22Rv1 (cell line): Measurements from ENCODE around the gene PRSS37.

Experiments used
- CTCF ChIP-seq: fragments of 450-650 bp; IDR thresholded peaks from 2 replicates; pipeline ENCODE4 v1.5.1; 2017; ENCODE audit warnings: mild to moderate bottlenecking
- ZFX ChIP-seq: fragments of 450-650 bp; IDR thresholded peaks from 2 replicates; pipeline ENCODE4 v1.6.1; 2017; ENCODE audit warnings: antibody characterized with exemption, borderline replicate concordance

DNA sequence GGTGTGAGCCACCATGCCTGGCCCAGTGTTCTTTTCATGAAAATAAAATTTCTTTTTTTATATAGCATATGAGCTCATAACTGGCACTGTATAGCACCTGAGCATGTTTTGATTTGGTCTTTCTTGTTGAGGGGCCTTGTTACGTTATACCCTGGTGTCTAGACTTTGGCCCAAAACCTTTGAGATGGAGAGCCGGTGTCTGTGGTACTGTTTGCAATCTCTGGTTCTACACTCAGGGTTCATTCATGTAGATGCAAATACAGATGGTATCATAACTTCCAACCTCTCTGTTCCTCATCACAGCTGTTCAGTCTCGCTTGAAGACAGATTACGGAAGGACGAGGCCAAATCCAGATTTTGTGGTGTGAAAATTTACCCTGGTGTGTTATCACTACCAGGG, 51.4 kb downstream of the PRSS37 start, which contains the start of gene TAS2R5:
- TF ChIP-seq CTCF = no peak
- TF ChIP-seq ZFX = no peak
